Measurements from ENCODE around the gene TMBIM1.

DNA sequence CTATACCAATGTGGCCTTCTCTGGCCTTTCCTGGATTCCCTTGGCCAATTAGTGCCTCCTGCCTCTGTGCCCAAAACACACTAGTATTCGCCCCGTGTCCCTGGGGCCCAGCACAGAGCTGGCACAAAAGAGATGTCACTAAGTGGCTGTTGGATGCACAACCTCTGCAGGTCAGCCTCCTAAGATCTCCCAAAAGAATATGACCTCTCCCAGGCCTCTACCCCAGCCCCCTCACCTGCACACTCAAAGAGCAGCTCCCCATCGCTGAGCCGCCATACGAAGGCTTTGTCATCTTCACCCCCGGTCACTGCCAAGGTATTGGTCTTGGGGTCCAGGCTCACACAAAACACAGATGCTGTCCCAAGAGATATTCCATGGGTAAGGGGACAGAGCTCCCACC is 25.0 kb downstream of the TMBIM1 start:
- TF ChIP-seq CTCF (conservative IDR thresholded peaks at IDR 0.05 in 1 of 2, IDR thresholded peaks at IDR 0.05 in 1 of 2; ENCODE audit: low read depth in 1 of 2, low read length in 2 of 2): no peak
- TF ChIP-seq EZH2 (IDR thresholded peaks at IDR 0.05; ENCODE audit: low read length, missing control alignments): no peak

Measured in fibroblast of lung (primary cell).